Upper lobe of left lung (tissue), 6 donors: ENCODE results near the gene NXPE4. TPM values are rescaled to one million over a fixed set of nuclear protein-coding genes. Genes with fewer than 3 reads are reported as not detected.
"Not testable (repeated sequence)": the region's sequence is repeated elsewhere in the genome, so short reads cannot be mapped to it uniquely, and the experiment has no call there.

Experiments
- ATAC-seq, 2 donors: fragments of 200-7000 bp; cut with Tn5 transposase; one replicate each; pipeline ENCODE4 v1.9.1; 2022; ENCODE audit warnings: mild to moderate bottlenecking in 2 of 2, moderate library complexity in 2 of 2; ENCODE audit not compliant: low FRiP score in 2 of 2
- DNase-seq, 2 donors: peaks; one replicate each; pipeline ENCODE4 v3.0.0-alpha.2; 2019 to 2020
- H3K27ac ChIP-seq, 4 donors: fragments of 200-600 bp; sonication (generic); one replicate each; pipeline ENCODE4 v1.5.1; 2016 to 2019
- H3K27me3 ChIP-seq, 4 donors: fragments of 200-600 bp; sonication (generic); one replicate each; pipeline ENCODE4 v1.5.1; 2017 to 2019
- H3K36me3 ChIP-seq, 4 donors: fragments of 200-600 bp; sonication (generic); one replicate each; pipeline ENCODE4 v1.5.1; 2016 to 2019
- H3K4me1 ChIP-seq, 4 donors: fragments of 200-600 bp; sonication (generic); one replicate each; pipeline ENCODE4 v1.5.1; 2018 to 2019
- H3K4me3 ChIP-seq, 4 donors: fragments of 200-600 bp; sonication (generic); one replicate each; pipeline ENCODE4 v1.5.1; 2017 to 2019; ENCODE audit warnings: mild to moderate bottlenecking in 2 of 4, moderate library complexity in 1 of 4
- H3K9me3 ChIP-seq, 4 donors: fragments of 200-600 bp; sonication (generic); one replicate each; pipeline ENCODE4 v1.5.1; 2018 to 2019
- EP300 ChIP-seq, 4 donors: sonication (generic); formaldehyde crosslinking; IDR thresholded peaks; one replicate each; pipeline ENCODE4 v1.5.1; 2017; ENCODE audit warnings: antibody characterized with exemption in 4 of 4, control low read depth in 2 of 4
- POLR2A ChIP-seq, 4 donors: fragments of 450-650 bp; IDR thresholded peaks; one replicate each; pipeline ENCODE4 v1.5.1; 2016 to 2017; ENCODE audit warnings: antibody characterized with exemption in 4 of 4, mild to moderate bottlenecking in 2 of 4
- POLR2AphosphoS5 ChIP-seq, 2 donors: sonication (generic); formaldehyde crosslinking; IDR thresholded peaks; one replicate each; pipeline ENCODE4 v1.5.1; 2017; ENCODE audit warnings: antibody characterized with exemption in 2 of 2
- WGBS, 2 donors: methylation state at CpG; one replicate each; pipeline ENCODE4 v1.1.5; 2017 to 2018; 5-methylcytosine and 5-hydroxymethylcytosine counted together
- total RNA-seq, 6 donors: library from RNA; depleted of rRNA in 4 of 6; stranded (reverse); fragments of >200 nt in 4 of 6; gene quantifications; one replicate each; pipeline versions ENCODE4 v1.1.0 to v1.2.1, GENCODE V29; 2016 to 2021
- TF ChIP-seq, protein P1 (sequence below), 6 experiments: fragments of 450-650 bp in 4 of 6; fragments of 200-600 bp in 2 of 6; sonication (generic) in 2 of 6; IDR thresholded peaks; one replicate each; pipeline ENCODE4 v1.5.1; 2016 to 2019; ENCODE audit warnings: antibody characterized with exemption in 6 of 6
- donor health status: DM: no; HTN: no; CAD: no; lungs with moderate emphysema.
- donor health status: DM: no; HTN: yes; CAD: no; lungs with severe emphysema.

Gene NXPE4
- total RNA-seq: under 1 TPM in 1 of 6 donors, not detected in 5; 0.13 TPM

DNA sequence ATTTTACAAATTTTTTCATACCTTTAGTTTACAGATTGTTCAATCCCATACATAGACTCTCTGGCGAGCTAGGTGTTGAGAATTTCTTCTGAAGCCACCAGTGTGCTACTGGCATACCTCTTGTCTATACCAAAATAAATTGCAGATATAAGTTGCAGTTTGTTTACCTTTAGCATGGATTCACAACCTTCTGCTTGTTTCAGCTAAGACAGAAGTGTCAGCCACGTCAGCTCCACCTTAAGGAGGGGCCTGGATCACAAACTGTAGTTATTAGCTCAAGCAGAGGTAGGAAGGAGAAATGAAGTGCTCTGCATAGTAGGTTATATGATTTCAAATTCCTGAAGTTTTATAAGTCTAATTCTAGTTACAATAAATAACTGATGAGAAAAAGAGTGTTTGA is at the start of gene NXPE4:
NXPE4 (minus strand) TSS at position 216 of the 400 bp plus-strand sequence. CDS start 1,027 bp downstream, outside the sequence.
- Histone ChIP-seq H3K4me1 (no peaks in the 10 kb centered on the region), H3K27ac (no peak within 1 kb of the TSS), H3K9me3 (no peaks in the 10 kb centered on the region), H3K27me3 (no peaks in the 10 kb centered on the region), H3K4me3 (no peak within 1 kb of the TSS), H3K36me3 (no peaks in the 10 kb centered on the region)
- DNase-seq (no peak), ATAC-seq (no peak)
- TF ChIP-seq POLR2A (IDR thresholded peaks at IDR 0.05) (no peak), EP300 (IDR thresholded peaks at IDR 0.05) (no peak), POLR2AphosphoS5 (IDR thresholded peaks at IDR 0.05) (no peak)
- TF ChIP-seq, protein P1, sequence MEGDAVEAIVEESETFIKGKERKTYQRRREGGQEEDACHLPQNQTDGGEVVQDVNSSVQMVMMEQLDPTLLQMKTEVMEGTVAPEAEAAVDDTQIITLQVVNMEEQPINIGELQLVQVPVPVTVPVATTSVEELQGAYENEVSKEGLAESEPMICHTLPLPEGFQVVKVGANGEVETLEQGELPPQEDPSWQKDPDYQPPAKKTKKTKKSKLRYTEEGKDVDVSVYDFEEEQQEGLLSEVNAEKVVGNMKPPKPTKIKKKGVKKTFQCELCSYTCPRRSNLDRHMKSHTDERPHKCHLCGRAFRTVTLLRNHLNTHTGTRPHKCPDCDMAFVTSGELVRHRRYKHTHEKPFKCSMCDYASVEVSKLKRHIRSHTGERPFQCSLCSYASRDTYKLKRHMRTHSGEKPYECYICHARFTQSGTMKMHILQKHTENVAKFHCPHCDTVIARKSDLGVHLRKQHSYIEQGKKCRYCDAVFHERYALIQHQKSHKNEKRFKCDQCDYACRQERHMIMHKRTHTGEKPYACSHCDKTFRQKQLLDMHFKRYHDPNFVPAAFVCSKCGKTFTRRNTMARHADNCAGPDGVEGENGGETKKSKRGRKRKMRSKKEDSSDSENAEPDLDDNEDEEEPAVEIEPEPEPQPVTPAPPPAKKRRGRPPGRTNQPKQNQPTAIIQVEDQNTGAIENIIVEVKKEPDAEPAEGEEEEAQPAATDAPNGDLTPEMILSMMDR (IDR thresholded peaks at IDR 0.05): no peak
- 73 to 78% methylated on average over 2 of the region's 2 CpGs for WGBS, 2 donors

DNA sequence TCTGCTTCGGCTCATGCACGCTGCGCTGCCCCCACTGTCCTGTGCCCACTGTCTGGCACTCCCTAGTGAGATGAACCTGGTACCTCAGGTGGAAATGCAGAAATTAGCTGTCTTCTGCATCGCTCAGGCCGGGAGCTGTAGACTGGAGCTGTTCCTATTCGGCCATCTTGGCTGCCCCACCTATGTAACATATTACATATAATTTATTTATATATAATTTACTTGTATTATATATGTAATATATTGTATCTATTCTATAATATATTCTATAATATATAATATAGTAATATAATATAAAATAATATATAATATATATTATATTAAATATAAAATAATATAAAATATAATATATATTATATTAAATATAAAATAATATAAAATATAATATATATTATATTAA is 43.9 kb upstream of the NXPE4 start:
- H3K4me3 ChIP-seq, H3K9me3 ChIP-seq, ATAC-seq, H3K27me3 ChIP-seq, H3K36me3 ChIP-seq, H3K27ac ChIP-seq, H3K4me1 ChIP-seq: not testable (repeated sequence)
- peak in 1 of 2 donors; percentile 27 for DNase-seq
- 96% methylated on average over 5 to 6 of the region's 6 CpGs for WGBS, 2 donors

DNA sequence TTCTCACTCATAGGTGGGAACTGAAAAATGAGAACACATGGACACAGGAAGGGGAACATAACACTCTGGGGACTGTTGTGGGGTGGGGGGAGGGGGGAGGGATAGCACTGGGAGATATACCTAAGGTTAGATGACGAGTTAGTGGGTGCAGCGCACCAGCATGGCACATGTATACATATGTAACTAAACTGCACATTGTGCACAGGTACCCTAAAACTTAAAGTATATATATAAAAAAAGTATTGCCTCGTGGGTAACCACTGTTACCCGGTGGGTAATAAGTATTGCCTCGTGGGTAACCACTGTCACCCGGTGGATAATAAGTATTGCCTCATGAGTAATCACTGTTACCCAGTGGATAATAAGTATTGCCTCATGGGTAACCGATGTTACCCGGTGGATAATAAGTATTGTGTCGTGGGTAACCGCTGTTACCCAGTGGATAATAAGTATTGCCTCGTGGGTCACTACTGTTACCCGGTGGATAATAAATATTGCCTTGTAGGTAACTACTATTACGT is 35.9 kb upstream of the NXPE4 start:
- H3K27ac ChIP-seq, DNase-seq, H3K27me3 ChIP-seq, ATAC-seq, H3K36me3 ChIP-seq, H3K9me3 ChIP-seq, H3K4me3 ChIP-seq, H3K4me1 ChIP-seq: not testable (repeated sequence)
- 90% methylated on average over 13 of the region's 13 CpGs for WGBS, 2 donors

DNA sequence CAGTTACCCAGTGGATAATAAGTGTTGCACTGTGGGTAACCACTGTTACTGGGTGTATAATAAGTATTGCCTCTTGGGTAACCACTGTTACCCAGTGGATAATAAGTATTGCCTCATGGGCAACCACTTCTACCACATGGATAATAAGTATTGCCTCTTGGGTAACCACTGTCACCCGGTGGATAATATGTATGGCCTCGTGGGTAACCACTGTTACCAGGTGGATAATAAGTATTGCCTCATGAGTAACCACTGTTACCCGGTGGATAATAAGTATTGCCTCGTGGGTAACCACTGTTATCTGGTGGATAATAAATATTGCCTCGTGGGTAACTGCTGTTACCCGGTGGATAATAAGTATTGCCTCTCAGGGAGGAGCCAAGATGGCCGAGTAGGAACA is 29.7 kb upstream of the NXPE4 start:
- Histone ChIP-seq H3K4me3 (no peak overlapping the region), H3K9me3 (peaks cover 0 to 5% (median 0%) of the 10 kb centered on the region in 4 donors), H3K4me1 (no peaks in the 10 kb centered on the region), H3K27me3 (no peaks in the 10 kb centered on the region), H3K27ac (no peak overlapping the region), H3K36me3 (no peaks in the 10 kb centered on the region)
- DNase-seq (no peak), ATAC-seq (no peak)
- 81 to 90% methylated on average over 7 of the region's 7 CpGs for WGBS, 2 donors
- TF ChIP-seq EP300 (IDR thresholded peaks at IDR 0.05) (no peak), POLR2A (IDR thresholded peaks at IDR 0.05) (no peak), POLR2AphosphoS5 (IDR thresholded peaks at IDR 0.05) (no peak)
- TF ChIP-seq, protein P1 (IDR thresholded peaks at IDR 0.05): no peak

DNA sequence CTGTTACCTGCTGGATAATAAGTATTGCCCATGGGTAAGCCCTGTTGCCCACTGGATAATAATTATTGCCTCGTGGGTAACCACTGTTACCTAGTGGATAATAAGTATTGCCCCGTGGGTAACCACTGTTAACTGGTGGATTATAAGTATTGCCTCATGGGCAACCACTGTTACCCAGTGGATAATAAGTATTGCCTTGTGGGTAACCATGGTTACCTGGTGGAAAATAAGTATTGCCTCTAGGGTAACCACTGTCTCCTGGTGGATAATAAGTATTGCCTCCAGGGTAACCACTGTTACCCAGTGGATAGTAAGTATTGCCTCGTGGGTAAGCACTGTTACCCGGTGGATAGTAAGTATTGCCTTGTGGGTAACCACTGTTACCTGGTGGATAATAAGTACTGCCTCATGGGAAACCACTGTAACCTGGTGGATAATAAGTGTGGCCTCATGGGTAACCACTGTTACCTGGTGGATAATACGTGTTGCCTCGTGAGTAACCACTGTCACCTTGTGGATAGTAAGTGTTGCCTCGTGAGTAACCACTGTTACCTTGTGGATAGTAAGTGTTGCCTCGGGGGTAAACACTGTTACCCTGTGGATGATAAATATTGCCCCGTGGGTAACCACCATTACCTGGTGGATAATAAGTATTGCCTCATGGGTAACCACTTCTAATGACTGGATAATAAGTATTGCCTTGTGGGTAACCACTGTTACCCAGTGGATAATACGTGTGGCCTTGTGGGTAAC is 29.0 kb upstream of the NXPE4 start:
- DNase-seq (no peak), ATAC-seq (no peak)
- no peaks in the 10 kb centered on the region for H3K36me3 ChIP-seq
- H3K27me3 ChIP-seq: no peaks in the 10 kb centered on the region
- TF ChIP-seq POLR2AphosphoS5 (IDR thresholded peaks at IDR 0.05): no peak
- TF ChIP-seq, protein P1 (IDR thresholded peaks at IDR 0.05): no peak
- no peak for TF ChIP-seq POLR2A (IDR thresholded peaks at IDR 0.05)
- TF ChIP-seq EP300 (IDR thresholded peaks at IDR 0.05): no peak
- no peaks in the 10 kb centered on the region for H3K4me1 ChIP-seq
- WGBS, 2 donors: 74 to 93% methylated on average over 10 of the region's 10 CpGs
- no peak overlapping the region for H3K4me3 ChIP-seq
- H3K9me3 ChIP-seq: peaks cover 0 to 5% (median 0%) of the 10 kb centered on the region in 4 donors
- no peak overlapping the region for H3K27ac ChIP-seq

DNA sequence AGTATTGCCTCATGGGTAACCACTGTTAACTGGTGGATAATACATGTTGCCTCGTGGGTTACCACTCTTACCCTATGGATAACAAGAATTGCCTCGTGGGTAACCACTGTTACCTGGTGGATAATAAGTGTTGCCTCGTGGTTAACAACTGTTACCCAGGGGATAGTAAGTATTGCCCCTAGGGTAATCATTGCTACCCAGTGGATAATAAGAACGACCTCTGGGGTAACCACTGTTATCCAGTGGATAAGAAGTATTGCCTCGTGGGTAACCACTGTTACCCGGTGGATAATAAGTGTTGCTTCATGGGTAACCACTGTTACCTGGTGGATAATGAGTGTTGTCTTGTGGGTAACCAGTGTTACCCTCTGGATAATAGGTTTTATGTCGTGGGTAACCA is 28.1 kb upstream of the NXPE4 start:
- Histone ChIP-seq H3K4me3 (no peak overlapping the region), H3K4me1 (no peaks in the 10 kb centered on the region), H3K27me3 (no peaks in the 10 kb centered on the region), H3K9me3 (peaks cover 0 to 5% (median 0%) of the 10 kb centered on the region in 4 donors), H3K36me3 (no peaks in the 10 kb centered on the region), H3K27ac (no peak overlapping the region)
- WGBS, 2 donors: 82 to 83% methylated on average over 7 of the region's 7 CpGs
- DNase-seq (no peak), ATAC-seq (no peak)
- TF ChIP-seq, protein P1 (IDR thresholded peaks at IDR 0.05): no peak
- TF ChIP-seq EP300 (IDR thresholded peaks at IDR 0.05): no peak
- TF ChIP-seq POLR2AphosphoS5 (IDR thresholded peaks at IDR 0.05): no peak
- TF ChIP-seq POLR2A (IDR thresholded peaks at IDR 0.05): no peak
